HG02623 (cell line): Measurements from ENCODE around the gene PIP5K1A.
"Not testable (repeated sequence)": the region's sequence is repeated elsewhere in the genome, so short reads cannot be mapped to it uniquely, and the experiment has no call there.

ENCODE experiments used
- ATAC-seq: cut with Tn5 transposase; IDR thresholded peaks from one replicate; pipeline ENCODE4 v1.9.1; 2021; ENCODE audit warnings: moderate library complexity; ENCODE audit not compliant: unreplicated experiment

PIP5K1A gene, protein sequence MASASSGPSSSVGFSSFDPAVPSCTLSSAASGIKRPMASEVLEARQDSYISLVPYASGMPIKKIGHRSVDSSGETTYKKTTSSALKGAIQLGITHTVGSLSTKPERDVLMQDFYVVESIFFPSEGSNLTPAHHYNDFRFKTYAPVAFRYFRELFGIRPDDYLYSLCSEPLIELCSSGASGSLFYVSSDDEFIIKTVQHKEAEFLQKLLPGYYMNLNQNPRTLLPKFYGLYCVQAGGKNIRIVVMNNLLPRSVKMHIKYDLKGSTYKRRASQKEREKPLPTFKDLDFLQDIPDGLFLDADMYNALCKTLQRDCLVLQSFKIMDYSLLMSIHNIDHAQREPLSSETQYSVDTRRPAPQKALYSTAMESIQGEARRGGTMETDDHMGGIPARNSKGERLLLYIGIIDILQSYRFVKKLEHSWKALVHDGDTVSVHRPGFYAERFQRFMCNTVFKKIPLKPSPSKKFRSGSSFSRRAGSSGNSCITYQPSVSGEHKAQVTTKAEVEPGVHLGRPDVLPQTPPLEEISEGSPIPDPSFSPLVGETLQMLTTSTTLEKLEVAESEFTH

GRCh38 chr1:151198254-151199127 is at the start of gene PIP5K1A:
TSS of gene PIP5K1A (plus strand) at chr1:151198552. CDS start at chr1:151198997, 445 bp downstream.
- ATAC-seq: peak; percentile 88

GRCh38 chr1:151156515-151156819 is 41.9 kb upstream of the PIP5K1A start, which contains the start of gene TNFAIP8L2:
TSS of gene TNFAIP8L2 (plus strand) at chr1:151156649. CDS start at chr1:151158698, 2,049 bp downstream.
- no peak for ATAC-seq

DNA sequence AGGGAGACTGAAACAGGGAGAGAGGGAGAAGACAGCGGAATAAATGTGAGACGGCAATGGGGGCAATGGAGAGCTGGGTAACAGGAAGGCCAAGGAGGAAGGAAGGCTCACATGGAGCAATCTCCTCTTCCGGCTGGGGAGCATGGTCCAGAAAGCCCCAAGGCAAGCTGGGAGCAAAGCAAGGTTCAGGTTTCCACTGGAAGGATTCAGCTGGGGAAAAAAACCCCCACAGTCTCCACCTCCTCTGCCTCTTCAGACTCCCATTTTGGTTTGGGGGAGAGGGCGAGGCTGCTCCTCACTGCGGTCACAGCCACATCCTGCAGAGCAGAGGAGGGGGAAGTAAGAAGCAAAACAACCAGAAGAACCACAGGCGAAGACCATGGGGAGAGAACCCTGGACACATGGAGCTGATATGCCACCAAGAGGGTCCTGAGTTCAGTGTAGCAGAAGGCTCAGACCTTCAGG is 41.3 kb upstream of the PIP5K1A start:
- no peak for ATAC-seq

DNA sequence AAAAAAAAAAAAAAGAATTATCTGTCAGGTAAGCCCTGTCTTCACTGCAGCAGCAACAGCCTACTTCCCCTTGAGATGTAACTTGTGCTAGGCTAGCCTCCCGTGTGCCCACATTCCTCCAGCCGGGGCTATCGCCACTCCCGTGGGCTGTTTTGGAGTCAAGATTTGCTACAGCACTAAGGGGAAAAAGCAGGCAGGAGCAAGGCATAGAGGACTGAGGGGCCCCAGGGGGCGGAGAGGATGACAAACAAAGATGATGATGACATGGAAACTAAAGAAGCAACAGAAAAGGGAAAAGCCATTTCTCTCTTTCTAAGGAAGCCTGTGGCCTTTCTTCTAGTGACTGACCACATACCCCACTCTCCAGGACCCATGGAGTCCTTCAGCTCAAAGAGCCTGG is 40.0 kb upstream of the PIP5K1A start:
- ATAC-seq: no peak

DNA sequence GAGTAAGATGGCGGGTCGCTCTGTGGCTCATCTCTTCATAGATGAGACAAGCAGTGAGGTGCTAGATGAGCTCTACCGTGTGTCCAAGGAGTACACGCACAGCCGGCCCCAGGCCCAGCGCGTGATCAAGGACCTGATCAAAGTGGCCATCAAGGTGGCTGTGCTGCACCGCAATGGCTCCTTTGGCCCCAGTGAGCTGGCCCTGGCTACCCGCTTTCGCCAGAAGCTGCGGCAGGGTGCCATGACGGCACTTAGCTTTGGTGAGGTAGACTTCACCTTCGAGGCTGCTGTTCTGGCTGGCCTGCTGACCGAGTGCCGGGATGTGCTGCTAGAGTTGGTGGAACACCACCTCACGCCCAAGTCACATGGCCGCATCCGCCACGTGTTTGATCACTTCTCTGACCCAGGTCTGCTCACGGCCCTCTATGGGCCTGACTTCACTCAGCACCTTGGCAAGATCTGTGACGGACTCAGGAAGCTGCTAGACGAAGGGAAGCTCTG is 39.6 kb upstream of the PIP5K1A start:
- no peak for ATAC-seq

- ATAC-seq: no peak
Measured at GRCh38 chr1:151159373-151159772, 39.0 kb upstream of the PIP5K1A start.

DNA sequence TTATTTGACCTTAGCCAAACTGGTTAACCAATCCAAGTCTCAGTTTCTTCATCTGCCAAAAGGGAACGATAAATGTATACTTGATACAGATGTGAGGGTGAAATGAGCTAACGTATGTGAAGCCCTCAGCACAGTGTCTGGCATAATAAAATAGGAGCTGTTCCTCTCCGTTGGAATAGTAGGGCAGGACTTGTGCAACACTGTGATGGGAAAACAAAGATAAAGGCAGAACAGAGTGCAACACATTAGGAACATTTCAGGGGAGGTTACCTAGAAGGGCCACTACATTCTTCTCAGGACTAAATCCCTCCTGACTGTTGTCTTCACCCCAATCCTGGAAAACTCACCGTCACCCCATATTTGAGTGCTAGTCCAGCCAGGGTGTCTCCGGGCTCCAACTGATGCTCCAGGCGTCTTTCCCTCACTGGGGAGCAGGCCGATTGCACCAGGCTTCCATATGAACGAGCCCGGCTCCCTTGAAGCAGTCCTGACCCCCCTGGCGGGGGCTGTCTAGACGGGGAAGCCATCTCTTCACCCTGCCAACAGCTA is 33.5 kb upstream of the PIP5K1A start:
- ATAC-seq: no peak

DNA sequence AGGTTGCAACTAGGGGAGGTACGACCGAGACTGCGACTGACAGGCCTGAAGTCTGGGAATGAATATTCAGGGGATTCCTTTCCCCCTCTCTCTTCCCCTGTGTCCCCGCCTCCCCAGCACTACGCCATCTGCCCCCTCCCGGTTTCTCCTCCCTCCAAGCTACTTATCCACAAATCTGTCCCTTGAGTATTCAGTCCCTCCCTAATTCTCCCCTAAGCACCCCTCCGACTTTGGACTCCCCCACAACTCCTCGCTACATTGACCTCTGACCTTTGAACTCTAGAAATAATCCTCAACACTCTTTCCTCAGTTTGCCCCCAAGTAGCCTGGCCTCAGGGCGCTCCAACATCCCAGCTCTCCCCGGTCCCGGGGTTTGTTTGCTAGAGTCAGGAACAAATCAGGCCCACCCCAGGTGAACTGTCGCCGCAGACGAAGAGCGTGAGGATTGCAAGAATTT is 33.0 kb upstream of the PIP5K1A start:
- no peak for ATAC-seq

DNA sequence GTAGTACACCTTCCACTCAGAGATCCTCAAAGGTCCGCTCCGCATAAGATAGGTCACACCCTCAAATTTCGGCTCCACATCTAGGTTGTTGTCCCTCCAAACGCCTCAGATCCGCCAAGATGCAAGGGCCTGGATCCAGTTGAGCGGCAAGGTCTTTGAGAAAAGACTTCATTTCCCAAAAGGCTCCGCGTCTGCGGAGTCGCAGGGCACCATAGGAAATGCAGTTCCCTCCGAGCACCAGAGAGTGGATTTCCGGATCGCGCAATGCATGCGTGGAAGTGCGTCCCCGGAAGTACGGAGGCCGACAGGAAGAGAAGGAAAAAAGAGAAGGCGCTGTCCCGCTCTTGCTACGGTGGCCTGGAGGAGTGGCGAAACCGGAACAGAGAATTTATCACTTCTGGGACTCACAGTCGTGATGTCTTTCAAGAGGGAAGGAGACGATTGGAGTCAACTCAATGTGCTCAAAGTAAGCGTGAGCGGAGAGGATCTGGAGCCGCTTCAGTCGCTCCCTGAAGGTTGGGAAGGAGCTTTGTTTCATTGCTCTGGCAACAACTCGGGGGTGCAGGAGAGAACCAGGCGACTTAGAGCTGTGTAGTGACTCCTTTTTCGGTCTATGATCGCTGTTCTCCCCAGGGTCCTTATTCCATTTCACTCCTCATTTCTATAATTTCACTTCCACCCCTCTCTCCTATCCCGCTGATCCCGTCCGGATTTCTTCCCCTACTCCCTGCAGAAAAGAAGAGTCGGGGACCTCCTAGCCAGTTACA is 32.4 kb upstream of the PIP5K1A start, which contains the start of the genes LYSMD1 and SCNM1:
TSS of gene LYSMD1 (minus strand) at position 165 of the 767 bp plus-strand sequence. CDS start 644 bp downstream, outside the sequence.
TSS of gene SCNM1 (plus strand) at position 407 of the 767 bp plus-strand sequence. CDS start at position 416, 9 bp downstream.
- ATAC-seq: peak; percentile 79

DNA sequence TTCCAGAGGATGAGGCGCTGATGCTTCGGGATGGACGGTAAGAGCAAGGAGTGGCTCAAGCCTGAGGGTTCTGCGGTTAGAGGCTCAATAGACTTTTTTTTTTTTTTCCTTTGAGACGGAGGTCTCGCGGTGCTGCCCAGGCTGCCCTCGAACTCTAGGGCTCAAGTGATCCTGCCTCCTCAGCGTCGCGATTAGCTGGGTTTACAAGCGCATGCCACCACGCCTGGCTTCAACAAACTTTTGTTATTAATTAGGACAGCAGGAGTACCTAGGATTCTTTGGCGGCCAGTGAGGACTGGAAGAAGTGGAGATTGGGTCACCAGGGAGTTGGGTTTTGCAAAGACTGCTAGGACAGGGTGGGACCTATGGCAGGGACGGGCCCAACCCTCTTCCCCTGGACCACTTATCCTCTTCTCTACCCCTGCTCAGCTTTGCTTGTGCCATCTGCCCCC is 31.8 kb upstream of the PIP5K1A start:
- no peak for ATAC-seq

GRCh38 chr1:151167116-151167515 is 31.2 kb upstream of the PIP5K1A start:
- no peak for ATAC-seq

DNA sequence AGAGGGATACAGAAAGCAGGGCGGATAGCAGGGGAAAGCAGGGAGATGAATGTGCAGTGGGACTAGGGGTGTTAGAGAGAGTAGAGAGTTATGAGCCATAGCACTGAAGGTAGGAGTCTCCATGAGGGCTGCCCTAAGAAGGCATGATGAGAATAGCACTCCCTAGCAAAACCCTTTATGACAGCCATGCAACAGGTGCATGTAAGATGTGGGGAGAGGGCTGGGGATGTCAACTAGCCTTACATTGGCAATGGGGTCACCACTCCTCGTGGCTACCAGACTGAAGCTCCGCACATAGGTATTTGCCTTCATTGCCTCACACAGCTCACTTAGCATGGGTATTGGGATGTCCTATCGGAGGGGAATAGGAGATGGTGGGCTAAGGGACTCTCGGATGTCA is 27.2 kb upstream of the PIP5K1A start:
- no peak for ATAC-seq

GRCh38 chr1:151175041-151175741 is 23.2 kb upstream of the PIP5K1A start:
- no peak for ATAC-seq

DNA sequence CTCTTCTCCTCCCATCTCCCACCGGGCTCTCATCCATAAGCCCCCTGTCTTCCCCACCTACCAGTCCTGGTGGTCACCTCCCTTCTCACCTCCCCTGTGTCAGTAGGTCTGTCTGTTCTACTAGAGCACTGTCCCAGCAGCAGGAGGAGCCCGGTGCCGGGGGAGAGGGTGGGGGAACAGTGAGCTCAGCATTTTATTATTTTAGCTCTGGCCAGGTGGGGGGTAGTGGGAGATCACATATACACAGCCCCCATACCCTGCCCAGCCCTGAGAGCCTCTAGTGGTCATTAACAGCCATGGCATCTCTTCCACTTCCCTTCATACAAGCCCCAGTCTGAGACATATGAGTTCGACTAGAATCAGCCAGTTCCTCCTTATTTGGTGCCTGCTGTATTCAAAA is 22.5 kb upstream of the PIP5K1A start, which contains the start of gene TMOD4:
TSS of gene TMOD4 (minus strand) at position 119 of the 400 bp plus-strand sequence. CDS start 1,106 bp downstream, outside the sequence.
- ATAC-seq: no peak

GRCh38 chr1:151176514-151177045 is 21.8 kb upstream of the PIP5K1A start:
- no peak for ATAC-seq

GRCh38 chr1:151184211-151184610 is 14.1 kb upstream of the PIP5K1A start:
- ATAC-seq: no peak

DNA sequence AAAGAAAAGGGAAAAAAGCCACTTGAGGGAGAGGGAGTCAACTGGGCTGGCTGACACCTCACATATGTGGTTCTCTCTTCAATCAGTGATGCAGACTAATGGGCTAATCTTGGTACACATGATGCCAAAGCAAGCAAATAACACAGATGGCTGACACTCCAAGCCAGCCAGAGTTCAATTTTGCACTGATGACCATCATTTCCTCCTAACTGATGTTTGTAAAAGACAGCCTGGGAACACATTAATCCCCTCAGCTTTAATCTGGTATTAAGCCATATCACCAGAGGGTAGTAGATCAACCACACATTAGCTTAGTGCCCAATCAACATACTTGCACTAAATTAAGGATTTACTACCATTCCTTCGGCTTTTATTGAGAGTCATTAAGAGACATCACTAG is 11.1 kb upstream of the PIP5K1A start:
- ATAC-seq: no peak

- ATAC-seq: not testable (repeated sequence)
Measured at GRCh38 chr1:151188667-151189066, 9.7 kb upstream of the PIP5K1A start.
